Mesenteric fat pad (tissue), 1 donor: ENCODE data around the gene STRN4. TPM values are rescaled to one million over a fixed set of nuclear protein-coding genes. Genes with fewer than 3 reads are reported as not detected.
A peak's percentile ranks its signal among the peaks of the same experiment; 100 is the strongest.
"Not testable (repeated sequence)": the region's sequence is repeated elsewhere in the genome, so short reads cannot be mapped to it uniquely, and the experiment has no call there.

Source experiments
- DNase-seq: peaks from one replicate; pipeline ENCODE4 v3.0.0-alpha.2; 2020; ENCODE audit warnings: low spot score
- long read RNA-seq: library from polyadenylated mRNA; unstranded; transcript quantifications from one replicate; pipeline ENCODE4 v2.0.0, GENCODE V29; 2020
- total RNA-seq: library from RNA; stranded (reverse); fragmentation: NEBNext Ultra II Directional; extraction: Animal tissue kit (Norgen Biotek cat#: 25700); gene quantifications from one replicate; pipeline ENCODE4 v1.2.1, GENCODE V29; 2021
- donor health status: DM: yes; HTN: yes; CAD: no.

The STRN4 gene
- total RNA-seq, result 72.9 TPM
- long read RNA-seq, transcript STRN4-201 (18 exons, 3,210 nt), result major isoform, 6 of 48 reads
- long read RNA-seq, partial matches to known transcripts, result 35 of 48 reads
- long read RNA-seq, other reads (novel, unspliced or antisense), result 7 of 48 reads

GRCh38 chr19:46746281-46747057 lies at the start of gene STRN4:
Gene STRN4, minus strand, starts transcription at chr19:46746450. Its CDS starts 20 bp downstream, at chr19:46746430.
- DNase-seq, result no peak

- DNase-seq, result no peak
Measured at GRCh38 chr19:46791944-46792343, 45.7 kb upstream of the STRN4 start.

- DNase-seq, result no peak
Measured at GRCh38 chr19:46789371-46789770, 43.1 kb upstream of the STRN4 start.

- DNase-seq, result no peak
Measured at GRCh38 chr19:46788968-46789338, 42.7 kb upstream of the STRN4 start.

- DNase-seq, result peak; percentile 99
Measured at GRCh38 chr19:46788262-46788967, 42.2 kb upstream of the STRN4 start, which contains the start of gene SLC1A5. Gene SLC1A5, minus strand, starts transcription at chr19:46788594. Its CDS starts 629 bp downstream, at chr19:46787965.

GRCh38 chr19:46787331-46788261 lies 41.3 kb upstream of the STRN4 start:
- no peak for DNase-seq

- no peak for DNase-seq
Measured at GRCh38 chr19:46787040-46787330, 40.7 kb upstream of the STRN4 start.

GRCh38 chr19:46786236-46787039 lies 40.2 kb upstream of the STRN4 start:
- DNase-seq, result peak; percentile 92

- no peak for DNase-seq
Measured at GRCh38 chr19:46785980-46786235, 39.7 kb upstream of the STRN4 start.

GRCh38 chr19:46785054-46785979 lies 39.1 kb upstream of the STRN4 start:
- no peak for DNase-seq

- no peak for DNase-seq
Measured at GRCh38 chr19:46784262-46785053, 38.2 kb upstream of the STRN4 start.

GRCh38 chr19:46783670-46784069 lies 37.4 kb upstream of the STRN4 start:
- DNase-seq, result no peak

GRCh38 chr19:46782355-46783019 lies 36.2 kb upstream of the STRN4 start:
- DNase-seq, result no peak

- not testable (repeated sequence) for DNase-seq
Measured at GRCh38 chr19:46777956-46778645, 31.9 kb upstream of the STRN4 start.

- no peak for DNase-seq
Measured at GRCh38 chr19:46776927-46777911, 31.0 kb upstream of the STRN4 start.

- no peak for DNase-seq
Measured at GRCh38 chr19:46775642-46776258, 29.5 kb upstream of the STRN4 start.
